ENCODE data around the gene TSEN54.

TSEN54 gene

GRCh38 chr17:75526555-75527270, 10.4 kb downstream of the TSEN54 start:
- Histone ChIP-seq H3K4me3 (replicated peaks; ENCODE audit: low read depth, low read length) (no peak overlapping the region), H3K27me3 (replicated peaks; ENCODE audit: control insufficient read depth, insufficient read depth, low read length) (no peaks in the 10 kb centered on the region), H3K36me3 (ENCODE audit: control insufficient read depth, insufficient read depth, low read length) (no peaks in the 10 kb centered on the region; the same call in 1 of the 2 replicates)
- no peak for TF ChIP-seq CTCF (IDR thresholded peaks at IDR 0.05; ENCODE audit: insufficient read depth, low read length, poor library complexity, severe bottlenecking)
- no peak for DNase-seq (ENCODE audit: extremely low read depth, insufficient read length)

DNA sequence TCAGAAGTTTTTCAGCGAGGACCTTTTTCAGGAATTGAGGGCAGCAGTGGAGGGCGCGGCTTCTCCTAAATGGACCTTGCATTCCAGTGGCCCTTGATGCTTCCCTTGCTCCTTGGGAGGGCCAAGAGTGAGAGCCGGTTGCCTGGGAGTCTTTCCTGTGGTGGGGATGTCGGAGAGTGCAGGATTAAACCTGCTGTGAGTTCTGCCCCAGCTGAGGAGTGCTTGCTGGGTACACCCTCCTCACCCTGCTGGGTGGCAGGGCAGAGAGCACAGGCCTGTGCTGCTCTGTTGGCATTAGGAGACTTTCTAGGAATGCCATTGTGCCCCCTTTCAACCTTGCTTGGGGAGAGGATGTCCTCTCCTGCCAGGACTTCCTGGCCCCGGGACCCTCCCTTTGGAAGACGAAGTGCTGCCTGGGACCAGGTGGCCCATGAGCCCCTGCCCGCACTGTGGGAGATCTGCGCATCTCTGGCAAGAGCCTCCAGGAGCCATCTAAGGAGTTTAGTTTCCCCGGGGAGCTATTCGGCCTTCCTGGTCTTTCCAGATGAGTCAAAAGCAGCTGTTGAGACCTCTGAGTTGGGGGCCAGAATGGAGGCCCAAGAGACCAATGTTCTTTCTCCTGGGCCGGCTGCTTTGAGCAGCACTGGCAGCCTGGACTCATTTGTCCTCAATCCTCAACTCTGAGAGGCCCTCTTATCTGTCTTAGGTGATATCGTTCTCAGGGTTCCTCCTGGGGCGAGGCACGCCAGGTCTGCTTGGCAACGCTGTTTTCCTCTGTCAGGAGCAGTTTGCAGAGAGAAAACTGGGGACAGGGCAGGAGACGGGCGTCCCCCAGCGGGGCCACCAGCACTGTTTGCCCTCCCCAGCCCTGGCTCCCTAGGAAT, 14.8 kb downstream of the TSEN54 start:
- TF ChIP-seq CTCF (IDR thresholded peaks at IDR 0.05; ENCODE audit: insufficient read depth, low read length, poor library complexity, severe bottlenecking), result no peak
- no peaks in the 10 kb centered on the region for H3K36me3 ChIP-seq (ENCODE audit: control insufficient read depth, insufficient read depth, low read length)
- no peak overlapping the region for H3K4me3 ChIP-seq (replicated peaks; ENCODE audit: low read depth, low read length)
- no peak for DNase-seq (ENCODE audit: extremely low read depth, insufficient read length)
- H3K27me3 ChIP-seq (replicated peaks; ENCODE audit: control insufficient read depth, insufficient read depth, low read length), result no peaks in the 10 kb centered on the region

DNA sequence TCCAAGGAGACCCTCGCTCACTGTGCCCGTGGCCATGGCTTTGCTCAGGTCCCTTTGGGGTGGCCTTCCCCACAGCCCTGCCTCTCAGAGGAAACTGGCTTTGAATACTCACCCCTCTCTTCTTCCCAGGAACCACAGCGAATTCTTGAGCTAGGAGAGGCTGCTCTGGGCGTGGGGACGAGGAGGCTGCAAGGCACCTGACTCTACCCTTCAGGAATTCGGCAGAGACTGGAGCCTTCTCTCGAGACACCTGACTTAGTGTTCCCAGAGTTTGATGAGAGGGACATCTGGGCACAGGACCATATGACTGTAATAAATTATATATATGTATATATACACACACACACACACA, 15.4 kb downstream of the TSEN54 start:
- no peak for TF ChIP-seq CTCF (IDR thresholded peaks at IDR 0.05; ENCODE audit: insufficient read depth, low read length, poor library complexity, severe bottlenecking)
- DNase-seq (ENCODE audit: extremely low read depth, insufficient read length), result no peak
- no peaks in the 10 kb centered on the region for H3K36me3 ChIP-seq (ENCODE audit: control insufficient read depth, insufficient read depth, low read length)
- no peaks in the 10 kb centered on the region for H3K27me3 ChIP-seq (replicated peaks; ENCODE audit: control insufficient read depth, insufficient read depth, low read length)
- H3K4me3 ChIP-seq (replicated peaks; ENCODE audit: low read depth, low read length), result no peak overlapping the region

DNA sequence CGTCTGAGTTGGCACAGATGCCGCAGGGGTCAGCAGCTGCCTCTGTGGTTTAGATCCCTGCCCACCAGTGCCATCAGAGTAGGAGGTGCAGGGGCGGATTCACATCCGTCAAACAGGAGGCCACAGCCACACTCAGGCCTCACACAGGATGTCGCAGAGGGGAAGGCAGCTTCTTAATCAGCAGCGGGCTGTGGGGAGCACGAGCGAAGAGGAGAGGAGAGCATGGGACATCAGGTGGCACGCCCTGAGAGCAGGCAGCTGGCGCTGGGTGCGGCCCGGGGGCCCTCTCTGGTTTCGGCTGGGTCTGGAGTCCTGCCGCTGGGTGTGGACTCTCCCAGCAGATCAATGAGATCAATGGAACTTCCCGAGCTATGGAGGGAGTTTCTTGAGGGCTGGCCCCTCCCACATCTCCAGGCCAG, 18.8 kb downstream of the TSEN54 start:
- H3K27me3 ChIP-seq (replicated peaks; ENCODE audit: control insufficient read depth, insufficient read depth, low read length), result no peaks in the 10 kb centered on the region
- peak; percentile 71 for DNase-seq (ENCODE audit: extremely low read depth, insufficient read length)
- H3K4me3 ChIP-seq (replicated peaks; ENCODE audit: low read depth, low read length), result no peak overlapping the region
- no peak for TF ChIP-seq CTCF (IDR thresholded peaks at IDR 0.05; ENCODE audit: insufficient read depth, low read length, poor library complexity, severe bottlenecking)
- no peaks in the 10 kb centered on the region for H3K36me3 ChIP-seq (ENCODE audit: control insufficient read depth, insufficient read depth, low read length)

DNA sequence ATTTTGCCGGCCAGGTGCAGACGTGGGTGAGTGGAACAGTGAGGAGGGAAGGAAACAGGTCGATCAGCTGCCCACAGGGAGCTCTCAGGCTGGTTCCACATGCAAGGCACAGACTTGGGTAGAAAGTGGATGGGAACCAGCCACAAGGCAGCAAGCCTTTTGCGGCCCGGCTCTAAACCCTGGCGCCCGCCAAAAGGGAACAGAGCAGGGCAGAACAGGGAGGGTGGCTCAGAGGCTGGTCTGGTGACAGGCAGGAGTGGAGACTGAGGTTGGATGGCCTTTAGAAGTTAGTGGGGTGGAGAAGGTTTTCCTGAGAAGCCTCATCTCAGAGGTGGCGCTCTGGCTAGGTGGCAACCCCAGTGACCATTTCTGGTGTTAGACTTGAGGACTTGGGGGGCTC, 19.5 kb downstream of the TSEN54 start:
- no peak for TF ChIP-seq CTCF (IDR thresholded peaks at IDR 0.05; ENCODE audit: insufficient read depth, low read length, poor library complexity, severe bottlenecking)
- no peaks in the 10 kb centered on the region for H3K36me3 ChIP-seq (ENCODE audit: control insufficient read depth, insufficient read depth, low read length)

More for the DNA sequence above, 19.5 kb downstream of the TSEN54 start:
- no peak overlapping the region for H3K4me3 ChIP-seq (replicated peaks; ENCODE audit: low read depth, low read length)
- H3K27me3 ChIP-seq (replicated peaks; ENCODE audit: control insufficient read depth, insufficient read depth, low read length), result no peaks in the 10 kb centered on the region
- no peak for DNase-seq (ENCODE audit: extremely low read depth, insufficient read length)

Measured in GM06990 (cell line).